NK-92 treated with Interleukin-12 subunit alpha and Interleukin-12 subunit beta, amount 100 ng/mL, for 24 hours (cell line): Measurements from ENCODE around the gene MAPK10.

Experiments
- DNase-seq: peaks from one replicate; lab custom pipeline; 2025; lab: John Stamatoyannopoulos, UW

MAPK10 gene

DNA sequence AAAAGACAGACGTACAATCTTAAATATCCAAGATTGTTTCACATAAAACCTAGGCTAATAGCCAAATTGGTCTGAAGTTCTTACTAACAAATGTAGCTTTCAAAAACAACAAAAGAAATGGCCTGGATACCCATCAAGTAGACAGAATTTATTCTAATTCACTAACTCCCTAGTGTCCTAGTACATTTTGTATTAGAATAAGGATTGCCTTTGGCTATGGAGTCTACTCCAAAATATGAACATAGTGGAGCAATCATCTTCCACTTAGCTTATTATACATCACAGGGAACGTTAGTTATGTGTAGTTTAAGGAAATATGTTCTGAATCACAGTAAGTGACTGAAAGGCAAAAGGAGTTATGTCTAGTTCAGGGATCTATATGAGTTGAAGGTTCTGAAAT is 81.7 kb downstream of the MAPK10 start:
- DNase-seq, result no peak

- DNase-seq, result no peak
These were observed 85.2 kb downstream of the MAPK10 start for GRCh38 chr4:86274642-86275041.

DNA sequence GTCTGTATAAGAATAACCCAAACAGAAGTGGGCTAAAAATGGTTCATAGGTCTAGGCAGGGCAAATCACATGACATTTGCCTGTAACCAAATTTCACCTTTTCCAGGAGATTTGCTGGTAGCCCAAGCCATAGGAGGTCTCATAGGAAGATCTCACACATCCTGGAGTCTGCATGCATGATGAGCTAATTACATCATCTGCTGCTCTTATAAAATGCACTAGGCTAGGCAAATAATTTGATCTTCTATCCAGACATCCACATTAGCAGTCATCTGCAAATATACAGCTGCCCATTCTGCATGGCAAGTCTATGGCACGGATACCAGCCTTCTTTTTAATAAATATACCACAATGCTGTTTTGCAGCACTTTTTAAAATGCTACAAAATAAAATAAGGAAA is 87.2 kb downstream of the MAPK10 start:
- no peak for DNase-seq

- no peak for DNase-seq
These were observed 88.8 kb downstream of the MAPK10 start for GRCh38 chr4:86271057-86271456.

DNA sequence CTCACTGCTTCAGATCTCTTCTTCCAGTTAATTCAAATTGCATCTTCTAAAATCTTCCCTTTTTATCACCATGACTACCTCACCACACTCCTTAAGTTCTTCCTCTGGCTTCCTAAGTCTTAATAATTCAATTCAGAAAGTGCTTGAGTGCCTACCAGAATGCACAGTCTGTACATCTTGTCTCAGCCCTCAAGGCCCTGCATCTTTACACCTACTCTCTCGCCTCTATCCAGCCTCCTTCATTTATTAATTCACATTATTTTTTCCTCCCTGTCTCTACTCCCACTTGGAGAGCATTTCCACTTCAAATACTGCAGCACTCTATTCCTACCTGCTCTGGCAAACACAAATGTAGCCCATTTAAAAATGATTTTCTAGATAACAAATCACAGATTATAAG is 90.5 kb downstream of the MAPK10 start:
- DNase-seq, result no peak

GRCh38 chr4:86264241-86264640 is 95.6 kb downstream of the MAPK10 start:
- DNase-seq, result no peak

DNA sequence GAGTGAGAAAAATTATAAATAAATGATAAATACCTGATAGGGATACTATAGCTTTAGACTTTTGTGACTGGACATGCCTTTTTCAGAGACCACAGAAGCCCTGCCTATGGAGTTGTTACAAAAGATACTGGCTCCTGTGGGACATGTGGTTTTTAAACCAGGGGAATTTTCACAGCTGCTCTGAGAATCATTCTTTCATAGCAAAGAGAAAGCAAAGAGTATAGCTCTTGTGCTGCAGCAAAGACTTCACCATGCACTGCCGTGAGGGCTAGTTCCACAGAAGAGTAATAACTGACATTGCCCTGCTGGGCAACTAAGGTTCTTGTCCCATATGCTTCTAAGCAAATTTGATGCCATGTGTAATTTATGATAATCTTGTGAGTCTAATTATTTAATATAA is 98.2 kb downstream of the MAPK10 start:
- DNase-seq, result no peak

- DNase-seq, result no peak
These were observed 103.8 kb downstream of the MAPK10 start for GRCh38 chr4:86256086-86256485.

DNA sequence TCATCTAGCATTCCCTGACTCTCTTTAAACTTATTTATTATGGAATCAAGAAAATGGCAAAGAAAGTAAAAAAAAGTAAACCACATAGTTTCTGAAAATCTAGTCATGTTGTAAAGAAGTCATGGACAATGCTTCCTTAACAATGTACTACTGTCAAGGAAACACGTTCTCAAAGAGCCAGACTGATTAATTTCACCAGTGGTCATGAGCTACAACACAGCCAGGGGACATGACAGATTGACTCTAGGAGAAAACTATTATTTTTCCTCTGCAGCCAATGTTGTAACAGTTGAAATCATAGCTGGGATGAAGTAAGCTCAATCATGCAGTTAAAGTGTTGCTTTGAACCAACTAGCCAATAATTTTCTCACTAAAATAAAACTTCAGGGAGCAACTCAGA is 109.2 kb downstream of the MAPK10 start:
- no peak for DNase-seq

DNA sequence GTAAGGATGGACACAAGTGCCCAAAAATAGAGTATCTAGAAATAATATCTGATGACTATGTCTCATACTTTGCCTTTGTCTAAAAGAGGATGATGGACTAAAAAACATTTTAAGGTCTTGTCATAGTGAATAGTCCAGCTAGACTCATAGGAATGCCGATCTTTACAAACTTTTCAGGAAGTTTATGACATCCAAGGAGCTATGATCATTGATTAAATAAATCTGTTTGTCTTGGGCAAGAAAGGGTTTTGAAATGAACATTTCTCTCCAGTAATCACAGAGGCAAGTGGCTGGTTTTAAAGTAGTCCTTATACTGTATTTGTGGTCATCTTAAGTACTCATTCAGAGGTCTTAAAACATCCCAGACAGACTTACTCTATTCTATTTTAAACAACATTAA is 109.8 kb downstream of the MAPK10 start:
- DNase-seq, result no peak

- no peak for DNase-seq
These were observed 110.8 kb downstream of the MAPK10 start for GRCh38 chr4:86249074-86249473.

GRCh38 chr4:86247906-86248305 is 111.9 kb downstream of the MAPK10 start:
- no peak for DNase-seq

GRCh38 chr4:86247320-86247719 is 112.5 kb downstream of the MAPK10 start:
- no peak for DNase-seq

- DNase-seq, result no peak
These were observed 116.1 kb downstream of the MAPK10 start for GRCh38 chr4:86243750-86244149.

- no peak for DNase-seq
These were observed 117.2 kb downstream of the MAPK10 start for GRCh38 chr4:86242677-86243076.

DNA sequence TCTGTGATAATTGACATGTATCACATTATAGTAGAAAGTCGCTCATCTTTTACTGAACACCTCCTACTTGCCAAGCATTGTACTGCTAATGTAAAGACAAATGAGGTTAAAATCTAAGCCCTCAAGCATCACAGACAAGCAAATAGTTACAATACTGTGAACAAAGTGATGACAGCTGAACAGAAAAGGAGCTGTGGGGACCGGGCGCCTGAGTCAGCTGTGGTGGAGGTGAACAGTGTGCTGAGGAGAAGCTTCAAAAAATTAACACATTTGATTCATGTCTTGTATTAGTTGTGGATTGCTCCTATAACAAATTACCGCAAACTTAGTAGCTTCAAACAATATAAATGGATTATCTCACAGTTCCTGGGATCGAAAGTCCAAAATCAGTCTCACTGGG is 124.3 kb downstream of the MAPK10 start:
- no peak for DNase-seq

GRCh38 chr4:86233681-86234080 is 126.2 kb downstream of the MAPK10 start:
- no peak for DNase-seq

- no peak for DNase-seq
These were observed 126.8 kb downstream of the MAPK10 start for GRCh38 chr4:86233090-86233489.

GRCh38 chr4:86223472-86223871 is 136.4 kb downstream of the MAPK10 start:
- DNase-seq, result no peak

DNA sequence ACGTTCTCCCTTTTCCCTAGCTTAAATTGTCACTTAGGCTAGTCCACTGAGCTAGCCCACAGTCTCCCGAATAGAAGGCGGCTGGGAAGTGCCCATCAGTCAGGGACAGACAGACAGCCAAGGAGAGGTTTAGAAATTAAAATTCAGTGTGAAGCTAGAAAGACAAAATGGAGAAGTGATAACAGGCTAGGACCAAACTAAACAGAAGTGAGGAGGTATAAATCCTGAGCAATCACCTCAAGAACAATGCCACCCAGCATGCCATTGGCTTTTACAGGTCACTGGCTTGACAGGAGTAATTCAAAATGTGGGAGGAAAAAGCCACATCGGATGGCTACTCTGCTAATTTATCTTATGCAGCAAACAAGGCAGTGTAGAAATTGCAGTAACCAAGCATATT is 138.9 kb downstream of the MAPK10 start:
- no peak for DNase-seq

GRCh38 chr4:86220121-86220520 is 139.7 kb downstream of the MAPK10 start:
- DNase-seq, result no peak

DNA sequence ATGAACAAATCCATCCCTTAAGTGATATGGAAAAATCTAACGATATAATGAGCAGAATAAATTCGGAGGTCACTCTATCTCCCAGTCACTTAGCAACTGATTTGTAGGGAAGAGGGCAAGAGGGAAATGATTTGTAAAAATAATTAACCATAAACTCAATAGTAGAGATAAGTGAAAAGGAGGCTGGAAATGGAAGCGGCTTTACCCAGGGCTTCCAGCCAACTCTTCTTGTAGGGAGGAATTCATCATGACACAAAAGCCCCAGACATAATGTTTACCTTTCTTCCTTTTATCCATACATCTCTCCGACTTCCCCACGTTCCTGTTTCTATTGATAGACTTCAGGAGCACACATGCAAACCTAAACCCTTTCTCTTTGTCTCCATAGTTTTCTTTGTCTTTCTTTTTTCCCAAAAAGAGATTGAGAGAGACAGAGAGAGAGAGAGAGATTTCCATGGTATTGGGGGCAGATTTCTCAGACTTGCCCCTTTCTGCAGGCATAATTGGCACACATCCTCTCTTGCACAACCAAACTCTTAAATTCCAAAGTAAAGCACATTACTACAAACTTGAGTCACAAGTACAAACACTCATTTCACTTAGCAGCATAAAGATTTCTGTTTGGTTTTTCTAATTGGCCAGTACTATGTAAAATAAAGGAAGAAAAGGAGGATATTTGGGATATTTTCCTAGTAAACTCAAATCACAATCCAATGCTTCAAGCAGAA is 140.9 kb downstream of the MAPK10 start:
- DNase-seq, result no peak

DNA sequence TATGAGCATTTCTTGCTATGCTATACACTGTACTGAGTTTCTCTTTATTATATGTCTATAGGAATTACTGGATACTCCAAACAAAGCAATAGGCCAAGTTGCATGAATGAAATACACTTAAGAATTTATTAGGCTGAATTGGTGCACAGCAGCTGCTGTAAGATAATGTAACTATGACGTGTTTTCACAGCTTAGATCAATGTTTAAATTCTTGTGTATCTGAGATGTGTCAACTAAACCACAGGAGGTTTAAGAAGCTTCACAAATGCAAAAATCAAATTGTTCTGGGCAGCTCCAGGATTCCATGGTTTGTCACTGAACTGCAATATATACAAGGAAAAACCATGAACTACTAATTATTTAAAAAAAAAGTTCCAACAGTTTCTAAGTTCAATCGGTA is 156.7 kb downstream of the MAPK10 start:
- DNase-seq, result no peak

DNA sequence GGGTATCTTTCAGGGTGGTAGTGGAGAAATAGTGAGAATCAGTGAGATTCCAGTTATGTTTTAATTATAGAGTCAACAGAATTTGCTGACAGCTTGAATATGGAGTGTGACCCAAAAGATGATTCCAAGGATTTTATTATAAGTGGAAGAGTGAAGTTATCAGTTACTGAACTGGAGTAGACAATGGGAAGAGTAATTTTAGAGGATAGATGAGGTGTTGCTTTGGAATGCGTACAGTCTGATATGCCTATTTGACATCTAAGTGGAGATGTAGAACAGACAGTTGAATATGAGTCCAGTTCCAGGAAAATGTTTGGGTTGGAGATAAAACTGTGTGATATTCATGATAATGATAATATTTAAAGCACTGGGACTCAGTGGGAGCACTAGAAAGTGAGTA is 174.2 kb downstream of the MAPK10 start:
- no peak for DNase-seq

DNA sequence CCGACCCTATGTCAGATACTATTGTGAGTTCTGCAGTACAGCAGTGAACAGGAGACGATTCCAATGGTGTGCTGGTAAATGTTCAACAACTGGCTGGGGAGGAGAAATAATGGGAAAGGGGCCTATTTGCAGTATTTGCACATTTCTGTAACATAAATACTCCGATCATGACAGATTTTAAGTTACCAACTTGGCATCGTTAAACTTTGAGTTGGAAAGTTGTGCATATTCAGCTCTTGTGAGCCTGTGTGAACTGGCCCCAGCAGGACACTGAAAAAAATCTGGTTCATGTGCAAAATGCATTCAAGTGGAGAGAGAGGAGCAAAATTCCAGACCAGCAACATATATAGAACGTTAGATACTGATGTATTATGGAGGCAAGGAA is 175.0 kb downstream of the MAPK10 start:
- DNase-seq, result no peak
